COR-L47 (cell line): ENCODE data around the gene CXCL6.

ENCODE experiments used
- DNase-seq: peaks from one replicate; lab custom pipeline; 2025; lab: John Stamatoyannopoulos, UW

Gene CXCL6

DNA sequence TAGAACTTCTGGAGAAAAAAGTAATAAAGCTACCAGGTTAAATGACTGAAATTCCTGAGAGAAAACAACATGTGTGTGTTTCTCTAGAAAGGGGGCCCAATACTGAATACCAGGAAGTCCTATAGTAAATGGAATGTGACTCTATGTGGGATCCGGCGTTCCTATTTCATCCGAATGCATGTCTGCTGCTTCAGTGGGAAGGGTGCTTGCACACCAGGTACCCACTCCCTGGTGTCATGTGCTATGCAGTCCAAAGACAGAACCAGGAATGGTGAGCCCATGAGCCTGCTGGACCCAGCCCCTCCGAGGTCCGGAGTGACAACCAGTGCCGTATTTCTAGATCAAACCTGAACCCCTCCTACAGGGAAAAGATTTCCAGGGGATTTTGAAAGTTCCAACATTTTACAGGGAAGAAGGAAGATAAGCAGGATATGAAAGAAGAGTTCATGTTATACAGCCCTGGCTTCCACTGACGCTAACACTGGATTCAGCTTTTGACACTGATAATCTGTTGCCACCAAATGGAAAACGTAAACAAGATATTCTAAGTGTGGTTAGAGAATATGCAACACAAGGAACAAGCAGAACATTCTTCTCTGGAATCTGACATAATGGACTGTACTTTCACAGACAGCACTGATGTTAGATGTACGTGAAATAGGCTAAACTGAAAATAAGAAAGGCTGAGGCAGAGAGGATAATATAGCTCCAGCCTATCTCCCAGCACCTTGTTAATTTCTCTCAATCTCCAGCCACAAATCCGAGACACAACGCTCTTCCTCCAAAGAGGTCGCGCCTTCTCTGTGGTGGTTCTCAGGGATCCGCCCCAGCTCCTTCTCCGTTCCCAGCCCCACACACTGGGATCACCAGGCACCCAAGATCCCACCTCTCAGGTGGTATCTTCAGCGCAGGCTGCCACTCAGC, 32.0 kb downstream of the CXCL6 start:
- no peak for DNase-seq

DNA sequence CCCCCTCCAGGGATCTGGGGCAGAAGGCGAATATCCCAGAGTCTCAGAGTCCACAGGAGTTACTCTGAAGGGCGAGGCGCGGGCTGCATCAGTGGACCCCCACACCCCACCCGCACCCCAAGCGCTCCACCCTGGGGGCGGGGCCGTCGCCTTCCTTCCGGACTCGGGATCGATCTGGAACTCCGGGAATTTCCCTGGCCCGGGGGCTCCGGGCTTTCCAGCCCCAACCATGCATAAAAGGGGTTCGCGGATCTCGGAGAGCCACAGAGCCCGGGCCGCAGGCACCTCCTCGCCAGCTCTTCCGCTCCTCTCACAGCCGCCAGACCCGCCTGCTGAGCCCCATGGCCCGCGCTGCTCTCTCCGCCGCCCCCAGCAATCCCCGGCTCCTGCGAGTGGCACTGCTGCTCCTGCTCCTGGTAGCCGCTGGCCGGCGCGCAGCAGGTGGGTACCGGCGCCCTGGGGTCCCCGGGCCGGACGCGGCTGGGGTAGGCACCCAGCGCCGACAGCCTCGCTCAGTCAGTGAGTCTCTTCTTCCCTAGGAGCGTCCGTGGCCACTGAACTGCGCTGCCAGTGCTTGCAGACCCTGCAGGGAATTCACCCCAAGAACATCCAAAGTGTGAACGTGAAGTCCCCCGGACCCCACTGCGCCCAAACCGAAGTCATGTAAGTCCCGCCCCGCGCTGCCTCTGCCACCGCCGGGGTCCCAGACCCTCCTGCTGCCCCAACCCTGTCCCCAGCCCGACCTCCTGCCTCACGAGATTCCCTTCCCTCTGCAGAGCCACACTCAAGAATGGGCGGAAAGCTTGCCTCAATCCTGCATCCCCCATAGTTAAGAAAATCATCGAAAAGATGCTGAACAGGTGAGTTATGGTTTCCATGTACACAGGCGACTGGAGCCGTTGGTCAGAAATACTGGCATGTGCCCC, 32.9 kb downstream of the CXCL6 start, which contains the start of gene CXCL1:
Gene CXCL1, plus strand, starts transcription at position 264 of the 926 bp plus-strand sequence. Its CDS starts 78 bp downstream, at position 342.
- no peak for DNase-seq

DNA sequence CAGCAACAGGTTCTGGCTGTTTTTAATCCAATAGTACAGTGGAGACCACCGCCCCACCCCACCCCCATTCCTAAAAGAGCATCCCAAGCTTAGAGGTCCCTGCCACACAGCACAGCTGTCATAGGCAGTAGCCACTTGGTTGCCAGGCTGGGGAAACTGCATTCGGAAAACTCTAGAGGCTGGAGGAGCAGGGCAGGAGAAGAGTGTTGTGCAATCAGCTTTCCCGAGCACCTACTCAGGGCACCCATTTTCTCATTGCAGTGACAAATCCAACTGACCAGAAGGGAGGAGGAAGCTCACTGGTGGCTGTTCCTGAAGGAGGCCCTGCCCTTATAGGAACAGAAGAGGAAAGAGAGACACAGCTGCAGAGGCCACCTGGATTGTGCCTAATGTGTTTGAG, 33.8 kb downstream of the CXCL6 start:
- DNase-seq, result no peak

DNA sequence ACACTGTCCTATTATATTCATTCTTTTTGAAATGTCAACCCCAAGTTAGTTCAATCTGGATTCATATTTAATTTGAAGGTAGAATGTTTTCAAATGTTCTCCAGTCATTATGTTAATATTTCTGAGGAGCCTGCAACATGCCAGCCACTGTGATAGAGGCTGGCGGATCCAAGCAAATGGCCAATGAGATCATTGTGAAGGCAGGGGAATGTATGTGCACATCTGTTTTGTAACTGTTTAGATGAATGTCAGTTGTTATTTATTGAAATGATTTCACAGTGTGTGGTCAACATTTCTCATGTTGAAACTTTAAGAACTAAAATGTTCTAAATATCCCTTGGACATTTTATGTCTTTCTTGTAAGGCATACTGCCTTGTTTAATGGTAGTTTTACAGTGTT, 34.3 kb downstream of the CXCL6 start:
- DNase-seq, result no peak

DNA sequence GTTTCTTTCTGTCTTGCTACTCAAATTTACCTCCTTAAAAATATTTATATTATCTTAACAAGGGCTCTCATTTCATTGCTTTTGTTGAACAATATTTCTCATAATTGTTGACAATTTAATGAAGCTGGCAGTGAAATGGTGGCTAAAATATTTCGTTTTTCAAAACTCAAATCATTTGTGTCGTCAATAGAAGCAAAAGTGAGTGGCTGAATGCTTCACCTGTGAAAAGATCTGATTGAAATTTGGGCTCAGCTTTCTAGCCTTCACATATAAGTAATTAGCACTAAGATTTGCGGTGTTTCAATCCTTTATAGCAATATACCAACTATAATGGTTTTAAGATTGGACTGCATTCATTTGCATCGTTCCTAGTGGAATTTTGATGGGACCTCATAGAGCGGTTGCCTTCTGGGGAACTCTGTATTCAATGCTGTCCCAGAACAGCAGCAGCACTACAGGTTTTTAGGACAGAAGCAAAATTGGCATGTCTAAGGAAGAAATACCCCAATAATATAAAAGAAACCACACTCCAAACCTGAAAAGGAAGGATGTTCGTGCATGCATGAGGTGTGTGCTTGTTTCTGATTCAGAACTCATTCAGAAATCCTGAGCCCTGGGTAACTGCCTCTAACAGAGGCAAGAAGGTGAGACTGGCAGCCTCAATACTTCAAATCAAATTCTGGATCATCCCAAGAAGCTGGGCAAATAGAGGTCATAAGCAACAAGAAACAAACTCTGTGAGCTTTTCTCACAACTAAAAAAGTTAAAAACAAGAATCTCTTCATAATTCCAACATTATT, 35.2 kb downstream of the CXCL6 start:
- no peak for DNase-seq

DNA sequence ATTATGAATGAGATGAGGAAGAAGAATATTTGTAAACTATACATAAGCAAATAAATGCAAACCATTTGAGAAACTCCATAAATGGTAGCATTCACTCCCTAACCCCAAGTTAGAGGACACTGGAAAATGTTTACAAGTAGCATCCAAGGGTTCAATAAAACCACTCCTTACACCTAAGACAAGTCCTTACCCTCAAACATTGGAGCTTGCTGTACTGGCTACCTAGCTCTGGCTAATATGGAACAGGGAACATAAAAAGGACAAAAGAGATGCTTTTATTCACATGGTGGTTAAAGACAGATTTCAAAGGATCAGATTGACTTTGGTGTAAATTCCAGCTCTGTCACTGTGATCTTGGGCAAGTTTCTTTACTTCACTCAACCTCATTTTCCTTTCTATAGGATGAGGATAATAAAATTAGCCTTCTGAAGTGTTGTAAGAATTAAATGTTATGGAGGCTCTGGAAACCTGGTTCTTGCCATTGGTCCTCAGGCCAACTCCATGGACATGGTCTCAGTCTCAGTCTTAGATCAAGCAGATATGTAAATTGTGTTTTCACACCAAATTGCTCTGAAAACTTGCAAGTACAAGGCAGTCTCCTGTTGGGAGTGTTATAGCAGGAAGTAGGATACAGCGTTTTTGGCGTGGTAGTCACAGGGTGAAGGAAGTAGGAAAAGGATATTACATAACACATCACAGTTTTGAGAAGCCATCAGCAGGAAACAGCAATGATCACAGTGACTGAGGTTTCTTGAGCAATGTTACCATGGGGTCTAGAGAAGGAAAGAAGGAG, 36.0 kb downstream of the CXCL6 start:
- no peak for DNase-seq

DNA sequence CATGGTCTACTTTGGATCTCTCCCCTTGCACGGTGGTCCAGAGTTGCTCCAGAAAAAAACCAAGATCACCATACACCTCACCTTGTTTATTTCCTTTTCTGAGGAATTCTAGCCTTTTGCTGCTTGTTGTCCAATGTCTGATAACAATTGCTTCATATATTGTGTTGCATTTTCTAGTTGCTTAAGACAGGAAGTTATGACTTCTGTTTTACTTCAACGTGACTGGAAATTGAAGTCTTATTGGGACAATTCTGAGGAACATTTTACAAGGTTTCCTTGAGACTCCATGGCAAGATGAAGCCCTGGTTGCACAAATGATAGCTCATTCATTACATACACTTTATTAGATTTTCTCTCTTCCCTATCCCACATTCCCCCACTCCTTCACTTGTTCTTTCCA, 37.9 kb downstream of the CXCL6 start:
- DNase-seq, result no peak

DNA sequence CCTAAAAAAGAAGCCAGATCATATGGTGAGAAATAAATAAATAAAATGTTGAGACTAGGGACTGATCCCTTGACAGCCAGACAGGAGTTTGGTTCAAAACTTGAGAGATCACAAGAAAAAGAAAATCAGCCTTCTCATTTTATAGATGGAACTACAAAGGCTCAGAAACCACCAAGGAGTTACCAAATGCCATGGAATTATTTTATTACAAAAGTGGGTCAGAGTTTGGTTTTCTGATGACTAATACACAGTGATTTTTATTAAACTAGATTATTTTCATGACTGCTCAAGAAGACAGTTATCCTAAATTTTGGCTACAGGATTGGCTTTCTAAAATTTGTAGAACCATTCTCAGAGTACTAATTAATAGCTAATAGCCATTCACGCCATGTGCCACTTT, 38.9 kb downstream of the CXCL6 start:
- DNase-seq, result no peak

DNA sequence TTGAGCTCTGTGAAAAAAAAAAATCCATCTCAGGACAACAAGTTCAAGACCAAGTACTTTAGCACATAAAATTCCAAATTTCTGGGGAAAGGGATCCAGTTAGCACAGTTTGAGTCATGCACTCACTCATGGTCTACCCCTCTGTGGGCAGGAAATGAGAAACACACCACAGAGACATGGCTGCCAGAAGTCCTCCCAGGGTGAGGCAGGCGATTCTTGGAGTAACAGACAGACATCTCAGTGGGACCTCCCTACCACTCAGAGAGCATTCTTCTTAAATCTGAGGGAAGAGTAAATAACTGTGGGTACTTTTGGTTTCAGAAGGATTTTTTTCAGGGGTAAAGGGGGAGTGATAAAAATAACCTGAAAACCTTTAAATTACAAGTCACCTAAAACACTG, 46.8 kb downstream of the CXCL6 start:
- DNase-seq, result no peak

DNA sequence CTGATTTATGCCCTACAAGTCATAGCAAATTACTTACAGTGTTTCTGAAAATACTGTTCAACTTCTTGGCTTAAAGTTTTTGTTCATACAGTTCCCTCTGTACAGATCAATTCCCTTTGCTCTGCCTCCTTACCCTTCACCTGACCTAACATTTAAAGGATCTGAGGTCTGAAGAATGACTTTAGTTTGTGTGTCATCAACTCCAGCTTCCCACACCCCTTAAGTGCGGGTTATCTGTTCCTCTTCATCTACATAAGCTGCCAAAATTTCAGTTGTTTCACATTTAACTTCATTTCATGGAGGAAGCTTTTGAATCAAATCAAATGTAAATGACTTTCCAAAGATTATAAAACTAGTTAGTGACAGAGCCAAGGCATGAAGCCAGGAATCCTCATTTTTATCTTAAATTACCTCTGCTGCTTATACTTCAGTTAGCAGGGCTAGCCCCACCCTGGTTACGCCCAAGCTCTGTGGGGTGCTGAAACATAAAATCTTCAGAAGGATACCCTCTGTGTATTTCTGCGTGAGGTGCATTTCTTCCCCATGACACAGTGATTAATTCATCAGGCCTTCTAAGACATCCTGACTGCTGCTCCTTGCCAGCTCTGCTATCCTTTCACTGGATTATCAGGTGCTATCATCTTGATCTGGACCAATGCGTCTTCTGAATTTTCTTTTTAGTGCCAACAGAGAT, 49.2 kb downstream of the CXCL6 start:
- DNase-seq, result no peak
